ENCODE data around the gene LRRC38. TPM values are rescaled to one million over a fixed set of nuclear protein-coding genes. Genes with fewer than 3 reads are reported as not detected.

Gene LRRC38
- total and polyA plus RNA-seq, 2 of the 13 experiments (the other 11 are each of a cell fraction or from before 2014, with no cell fraction given) = not detected

DNA sequence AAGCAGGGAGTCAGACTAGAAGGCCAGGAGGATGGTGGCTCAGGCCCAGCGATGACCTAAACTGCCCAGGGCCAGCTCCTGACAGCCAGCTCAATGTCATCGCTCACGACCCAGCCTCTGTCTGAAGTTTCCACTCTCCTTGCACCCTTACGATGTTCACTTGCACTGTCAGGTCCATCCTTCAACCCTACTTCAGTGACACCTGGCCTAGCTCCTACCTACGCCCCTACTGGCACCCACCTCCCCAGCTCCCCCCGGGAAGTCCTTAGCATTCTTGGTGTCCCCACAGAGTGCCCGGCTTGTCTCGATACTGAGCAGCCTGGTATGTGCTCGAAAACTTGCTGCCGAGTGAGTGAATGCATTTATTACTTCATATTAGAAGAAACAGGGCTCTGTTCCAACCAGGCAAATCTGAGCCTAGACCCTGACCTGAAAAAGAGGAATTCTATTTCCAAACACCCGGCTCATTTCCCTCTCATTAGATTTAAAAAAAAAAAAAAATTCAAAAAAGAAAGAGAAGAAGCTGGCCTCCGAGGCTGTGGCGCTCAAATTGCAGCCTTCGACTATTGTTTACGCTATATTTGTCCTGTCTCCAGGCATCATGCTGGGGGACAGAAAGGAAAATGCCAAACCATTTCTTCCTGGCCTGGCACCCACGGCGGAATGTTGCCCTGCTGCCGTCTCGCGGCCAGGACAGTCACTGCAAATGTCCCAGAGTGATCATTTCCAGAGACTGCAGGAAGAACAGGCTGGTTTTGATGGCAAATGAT is 29.8 kb upstream of the LRRC38 start:
- no peaks in the 10 kb centered on the region for H3K36me3 ChIP-seq (replicated peaks in 1 of 2; ENCODE audit: control insufficient read depth in 1 of 2, insufficient read depth in 2 of 2, low read length in 2 of 2)
- FAIRE-seq (no peak), ATAC-seq (no peak), DNase-seq (ENCODE audit: low spot score) (no peak)
- POLR2A ChIA-PET = no interaction called here
- no peaks in the 10 kb centered on the region for H3K79me2 ChIP-seq (ENCODE audit: insufficient read depth, low read length)
- TF ChIP-seq, protein P1, sequence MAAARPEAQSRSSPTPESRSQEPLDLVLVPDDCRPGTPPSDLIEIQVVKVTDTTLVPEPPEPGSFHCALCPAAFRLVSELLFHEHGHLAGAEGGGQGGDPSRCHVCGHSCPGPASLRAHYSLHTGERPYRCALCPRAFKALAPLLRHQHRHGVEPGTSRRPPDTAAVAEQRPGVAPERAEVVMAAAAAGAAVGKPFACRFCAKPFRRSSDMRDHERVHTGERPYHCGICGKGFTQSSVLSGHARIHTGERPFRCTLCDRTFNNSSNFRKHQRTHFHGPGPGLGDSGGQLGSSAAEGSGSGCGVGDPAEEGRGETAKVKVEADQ (CRISPR knock-in tag; IDR thresholded peaks at IDR 0.05; ENCODE audit: borderline replicate concordance) = no peak
- TF ChIP-seq, protein P2, sequence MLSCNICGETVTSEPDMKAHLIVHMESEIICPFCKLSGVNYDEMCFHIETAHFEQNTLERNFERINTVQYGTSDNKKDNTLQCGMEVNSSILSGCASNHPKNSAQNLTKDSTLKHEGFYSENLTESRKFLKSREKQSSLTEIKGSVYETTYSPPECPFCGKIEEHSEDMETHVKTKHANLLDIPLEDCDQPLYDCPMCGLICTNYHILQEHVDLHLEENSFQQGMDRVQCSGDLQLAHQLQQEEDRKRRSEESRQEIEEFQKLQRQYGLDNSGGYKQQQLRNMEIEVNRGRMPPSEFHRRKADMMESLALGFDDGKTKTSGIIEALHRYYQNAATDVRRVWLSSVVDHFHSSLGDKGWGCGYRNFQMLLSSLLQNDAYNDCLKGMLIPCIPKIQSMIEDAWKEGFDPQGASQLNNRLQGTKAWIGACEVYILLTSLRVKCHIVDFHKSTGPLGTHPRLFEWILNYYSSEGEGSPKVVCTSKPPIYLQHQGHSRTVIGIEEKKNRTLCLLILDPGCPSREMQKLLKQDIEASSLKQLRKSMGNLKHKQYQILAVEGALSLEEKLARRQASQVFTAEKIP (CRISPR knock-in tag; IDR thresholded peaks at IDR 0.05; ENCODE audit: borderline replicate concordance) = no peak
- TF ChIP-seq, protein P3, sequence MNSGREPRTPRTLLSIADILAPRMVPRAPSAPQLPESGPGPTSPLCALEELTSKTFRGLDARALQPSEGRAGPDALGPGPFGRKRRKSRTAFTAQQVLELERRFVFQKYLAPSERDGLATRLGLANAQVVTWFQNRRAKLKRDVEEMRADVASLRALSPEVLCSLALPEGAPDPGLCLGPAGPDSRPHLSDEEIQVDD (CRISPR knock-in tag; IDR thresholded peaks at IDR 0.05; ENCODE audit: borderline replicate concordance) = no peak
- TF ChIP-seq IRF2 (CRISPR knock-in tag; IDR thresholded peaks at IDR 0.05) (no peak), WIZ (CRISPR knock-in tag; IDR thresholded peaks at IDR 0.05) (no peak), ZSCAN21 (CRISPR knock-in tag; IDR thresholded peaks at IDR 0.05; ENCODE audit: borderline replicate concordance) (no peak), ZNF724P (CRISPR knock-in tag; IDR thresholded peaks at IDR 0.05; ENCODE audit: borderline replicate concordance) (no peak), DMAP1 (CRISPR knock-in tag; IDR thresholded peaks at IDR 0.05) (no peak), ZNF776 (CRISPR knock-in tag; IDR thresholded peaks at IDR 0.05) (no peak)
- TF ChIP-seq, protein P4, sequence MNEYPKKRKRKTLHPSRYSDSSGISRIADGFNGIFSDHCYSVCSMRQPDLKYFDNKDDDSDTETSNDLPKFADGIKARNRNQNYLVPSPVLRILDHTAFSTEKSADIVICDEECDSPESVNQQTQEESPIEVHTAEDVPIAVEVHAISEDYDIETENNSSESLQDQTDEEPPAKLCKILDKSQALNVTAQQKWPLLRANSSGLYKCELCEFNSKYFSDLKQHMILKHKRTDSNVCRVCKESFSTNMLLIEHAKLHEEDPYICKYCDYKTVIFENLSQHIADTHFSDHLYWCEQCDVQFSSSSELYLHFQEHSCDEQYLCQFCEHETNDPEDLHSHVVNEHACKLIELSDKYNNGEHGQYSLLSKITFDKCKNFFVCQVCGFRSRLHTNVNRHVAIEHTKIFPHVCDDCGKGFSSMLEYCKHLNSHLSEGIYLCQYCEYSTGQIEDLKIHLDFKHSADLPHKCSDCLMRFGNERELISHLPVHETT (CRISPR knock-in tag; conservative IDR thresholded peaks at IDR 0.05) = no peak
- TF ChIP-seq, protein P5, sequence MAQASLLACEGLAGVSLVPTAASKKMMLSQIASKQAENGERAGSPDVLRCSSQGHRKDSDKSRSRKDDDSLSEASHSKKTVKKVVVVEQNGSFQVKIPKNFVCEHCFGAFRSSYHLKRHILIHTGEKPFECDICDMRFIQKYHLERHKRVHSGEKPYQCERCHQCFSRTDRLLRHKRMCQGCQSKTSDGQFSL (CRISPR knock-in tag; IDR thresholded peaks at IDR 0.05) = no peak
- TF ChIP-seq, protein P6, sequence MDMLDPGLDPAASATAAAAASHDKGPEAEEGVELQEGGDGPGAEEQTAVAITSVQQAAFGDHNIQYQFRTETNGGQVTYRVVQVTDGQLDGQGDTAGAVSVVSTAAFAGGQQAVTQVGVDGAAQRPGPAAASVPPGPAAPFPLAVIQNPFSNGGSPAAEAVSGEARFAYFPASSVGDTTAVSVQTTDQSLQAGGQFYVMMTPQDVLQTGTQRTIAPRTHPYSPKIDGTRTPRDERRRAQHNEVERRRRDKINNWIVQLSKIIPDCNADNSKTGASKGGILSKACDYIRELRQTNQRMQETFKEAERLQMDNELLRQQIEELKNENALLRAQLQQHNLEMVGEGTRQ (IDR thresholded peaks at IDR 0.05; ENCODE audit: low read depth, low read length) = no peak
- TF ChIP-seq, protein P6 (CRISPR knock-in tag; IDR thresholded peaks at IDR 0.05; ENCODE audit: borderline replicate concordance) = no peak
- no peaks in the 10 kb centered on the region for H4K20me1 ChIP-seq (ENCODE audit: insufficient read depth, low read length)
- intact Hi-C loops (cut with micrococcal nuclease; ENCODE audit: unreplicated experiment) = no loop called here
- no peaks in the 10 kb centered on the region for H3K9me3 ChIP-seq (ENCODE audit: low read length)
- no peak overlapping the region for H3K4me3 ChIP-seq (replicated peaks in 1 of 3; ENCODE audit: insufficient read depth in 1 of 3, low read depth in 2 of 3, low read length in 3 of 3)
- no peak overlapping the region for H3K4me2 ChIP-seq (ENCODE audit: low read depth, low read length)
- H2AFZ ChIP-seq (ENCODE audit: low read length) = no peak overlapping the region
- H3K27ac ChIP-seq (ENCODE audit: extremely low read length, insufficient read depth, low read length) = no peak overlapping the region
- no peak overlapping the region for H3K9ac ChIP-seq (ENCODE audit: insufficient read depth, low read depth, low read length)
- peaks cover 1 to 12% of the 10 kb centered on the region in 2 experiments; a peak in 4 of 5 replicates for H3K27me3 ChIP-seq (ENCODE audit: control insufficient read depth in 1 of 2, insufficient read depth in 2 of 2, low read length in 2 of 2)
- no peaks in the 10 kb centered on the region for H3K4me1 ChIP-seq (ENCODE audit: insufficient read depth, low read length)
- CTCF ChIA-PET (ENCODE audit: low intra/inter-chr PET ratio, low total read pairs) = no interaction called here
- 55% methylated on average over 16 of the region's 20 CpGs for WGBS (ENCODE audit: low lambda C conversion rate)
- in situ Hi-C loops (cut with HindIII; ENCODE audit: extremely low pct_ligation_motif_present, low pct_unique_long_range_greater_than_20kb) = no loop called here
- no TSS peak for BruUV-seq (replicated peaks)

Measured in HepG2 (cell line).